NOMO-1 treated with dmso at 0.1 percent for 144 hours (cell line): Measurements from ENCODE around the gene OLFM3.

Experiments
- DNase-seq: peaks from one replicate; lab custom pipeline; 2025; ENCODE audit not compliant: unreplicated experiment; lab: John Stamatoyannopoulos, UW

OLFM3 gene

DNA sequence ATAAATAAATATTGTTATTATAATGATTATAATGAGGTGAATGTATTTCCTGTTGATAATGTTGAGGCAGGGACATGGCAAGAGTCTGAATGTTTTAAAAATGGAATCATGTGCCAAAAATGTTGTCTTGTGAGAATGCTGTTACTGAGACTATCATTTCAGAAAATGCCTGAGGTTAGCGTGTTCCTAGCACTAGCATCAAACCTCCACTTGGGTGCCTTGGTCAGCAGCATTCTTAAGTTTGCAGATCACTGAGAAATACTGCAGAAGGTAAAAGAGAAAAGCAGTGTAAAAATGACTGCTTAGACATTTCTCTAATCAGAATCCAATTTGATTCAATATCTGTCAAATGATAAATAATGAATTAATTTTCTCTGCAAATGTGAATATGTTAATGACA, 50.8 kb downstream of the OLFM3 start:
- no peak for DNase-seq

DNA sequence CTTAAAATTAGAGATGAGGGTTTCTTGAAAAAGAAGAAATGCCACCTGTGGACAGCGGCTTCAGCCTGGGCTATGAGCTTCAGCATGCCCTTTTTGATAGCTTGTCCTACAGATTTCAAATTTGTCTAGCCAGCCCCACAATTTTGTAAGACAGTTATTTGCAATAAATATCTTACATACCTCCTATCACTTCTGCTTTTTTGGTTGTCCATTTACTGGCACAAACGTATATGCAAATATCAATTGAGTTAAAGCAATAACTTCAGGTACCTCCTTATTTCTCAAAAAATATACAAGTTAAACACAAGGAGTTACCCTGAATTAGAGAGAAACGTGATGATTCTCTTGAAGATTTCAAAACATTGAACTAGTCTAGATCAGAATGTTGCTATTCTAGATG, 53.5 kb downstream of the OLFM3 start:
- no peak for DNase-seq

DNA sequence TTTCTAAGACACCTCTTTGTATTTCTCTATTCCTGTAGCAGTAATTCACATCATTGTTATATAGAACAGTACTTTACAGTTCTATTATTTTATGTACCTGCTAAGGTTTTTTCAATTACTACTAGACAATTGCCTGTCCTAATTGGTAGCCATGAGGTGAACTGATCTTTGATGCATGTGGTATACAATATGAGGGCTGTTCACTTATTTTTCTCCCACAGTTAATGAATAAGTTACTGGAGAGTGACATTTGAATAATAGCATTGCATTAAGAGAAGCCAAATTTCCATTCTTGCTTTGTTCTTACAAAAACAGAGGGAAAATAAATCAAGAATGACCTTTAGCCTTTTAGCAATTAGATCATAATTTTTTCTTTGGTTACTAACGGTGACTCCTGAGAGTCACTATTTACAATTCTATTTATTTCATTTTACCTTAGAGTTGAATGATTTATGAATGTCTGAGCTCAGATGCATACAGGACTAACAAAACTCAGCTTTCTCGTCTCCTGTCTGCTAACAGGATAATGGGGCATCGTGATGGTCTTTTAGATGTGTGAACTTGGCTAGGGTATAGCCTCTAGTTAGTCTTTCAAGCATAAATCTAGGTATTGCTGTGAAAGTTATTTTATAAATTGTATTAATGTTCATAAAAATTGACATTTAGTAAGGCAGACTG, 54.1 kb downstream of the OLFM3 start:
- no peak for DNase-seq

DNA sequence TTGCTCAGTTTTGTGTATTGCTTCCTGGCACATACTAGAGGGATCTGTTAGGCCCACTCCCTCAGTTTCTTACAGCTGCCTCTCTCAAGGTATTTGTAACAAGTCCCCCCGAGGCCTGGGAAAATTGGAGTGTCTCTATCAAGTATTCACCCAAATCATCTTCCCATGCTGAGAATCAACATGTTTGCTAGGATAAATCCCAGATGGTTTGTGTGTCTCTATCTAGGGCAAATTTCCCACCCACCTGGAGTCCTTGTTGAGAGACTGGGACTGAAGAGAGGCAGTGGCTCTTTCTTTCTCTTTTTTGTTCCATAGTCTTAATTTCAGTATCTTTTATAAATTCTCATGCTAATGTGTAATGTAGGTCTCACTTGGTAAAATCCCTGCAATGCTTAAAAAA, 58.0 kb downstream of the OLFM3 start:
- DNase-seq = no peak

DNA sequence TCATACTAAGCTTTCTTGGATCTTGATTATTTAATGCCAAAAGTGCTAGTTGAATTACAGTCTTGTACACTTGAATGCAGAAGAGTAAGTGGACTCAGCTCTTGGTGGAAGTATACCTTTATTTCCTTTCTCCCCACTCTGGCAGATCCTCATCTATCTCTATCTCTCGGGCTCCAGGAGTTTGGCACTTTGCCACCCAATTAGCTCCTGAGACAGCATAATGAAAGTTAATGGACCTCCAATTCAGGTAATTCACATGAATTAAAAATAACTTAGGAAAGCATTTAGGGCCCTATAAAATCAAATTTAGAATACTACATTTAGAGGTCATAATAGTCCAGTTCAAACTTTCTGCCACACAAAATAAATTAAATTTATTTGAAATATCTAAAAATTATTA, 67.4 kb downstream of the OLFM3 start:
- DNase-seq = no peak

DNA sequence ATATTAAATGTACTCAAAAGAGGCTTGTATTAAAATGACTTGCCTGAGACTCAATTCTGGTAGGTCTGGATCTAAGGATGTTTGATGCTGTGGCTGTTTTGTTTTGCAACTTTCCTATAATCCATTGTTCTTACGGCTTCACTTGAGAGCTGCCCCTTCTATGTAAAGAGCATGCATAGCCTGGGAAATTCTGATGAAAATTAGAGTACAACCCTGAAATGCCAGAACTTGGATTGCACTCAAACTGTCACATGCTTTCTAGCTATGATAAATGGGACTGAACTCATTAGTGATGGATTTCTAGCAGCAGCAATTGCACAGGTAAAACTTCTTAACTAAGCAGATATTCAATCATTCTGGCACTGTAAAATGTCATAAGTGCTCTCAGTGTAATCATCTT, 67.9 kb downstream of the OLFM3 start:
- DNase-seq = no peak

DNA sequence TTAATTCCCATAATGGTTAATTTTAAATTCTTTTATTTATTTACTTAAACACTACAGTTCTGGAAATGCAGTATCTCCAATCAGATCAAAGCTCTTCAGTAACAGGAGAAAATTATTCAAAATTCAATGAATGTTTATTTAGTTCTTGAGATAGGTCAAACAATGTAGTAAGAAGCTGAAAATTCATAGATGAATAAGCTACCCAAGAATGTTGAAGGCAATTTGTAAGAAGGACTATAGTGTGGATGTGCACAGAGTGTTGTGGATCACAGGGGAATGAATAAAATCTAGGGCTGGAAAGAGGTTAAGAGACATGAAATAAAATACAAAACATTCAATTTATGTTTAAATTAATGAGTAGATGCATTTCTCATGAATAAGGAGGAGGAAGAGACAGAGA, 72.0 kb downstream of the OLFM3 start:
- DNase-seq = no peak

DNA sequence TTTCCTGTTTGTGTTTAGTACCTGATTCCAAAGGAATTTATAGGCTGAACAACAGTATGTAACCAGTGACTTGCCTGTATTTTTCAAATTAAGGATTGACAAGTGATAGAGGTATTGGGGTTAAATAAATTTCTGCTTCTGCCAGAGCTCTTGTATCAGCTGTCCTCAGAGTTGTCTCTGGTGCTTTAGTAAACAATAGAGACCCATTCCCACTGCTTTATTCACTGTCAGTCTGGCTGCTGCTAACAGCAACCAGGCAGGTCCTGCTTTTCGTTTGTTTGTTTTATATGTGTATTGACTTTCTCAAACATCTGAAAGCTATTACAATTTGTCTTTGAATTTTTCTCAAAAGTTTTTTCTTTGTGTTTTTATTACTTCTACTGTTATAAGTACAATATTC, 76.1 kb downstream of the OLFM3 start:
- DNase-seq = no peak

DNA sequence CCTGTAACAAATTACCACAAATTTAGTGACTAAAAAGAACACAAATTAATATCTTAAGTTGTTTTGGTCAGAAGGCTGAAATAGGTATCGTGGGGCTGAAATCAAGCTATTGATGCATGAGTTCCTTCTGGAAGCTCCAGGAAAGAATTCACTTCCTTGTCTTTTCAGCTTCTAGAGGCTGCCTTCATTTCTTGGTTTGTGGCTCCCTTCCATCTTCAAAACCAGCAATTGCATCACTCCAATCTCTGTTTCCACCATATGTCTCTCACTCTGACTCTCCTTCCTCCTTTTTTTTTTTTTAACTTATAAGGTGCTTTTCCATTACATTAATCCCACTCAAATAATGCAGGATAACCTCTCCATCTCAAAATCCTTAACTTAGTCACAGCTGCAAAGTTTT, 78.4 kb downstream of the OLFM3 start:
- peak; percentile 11 for DNase-seq

DNA sequence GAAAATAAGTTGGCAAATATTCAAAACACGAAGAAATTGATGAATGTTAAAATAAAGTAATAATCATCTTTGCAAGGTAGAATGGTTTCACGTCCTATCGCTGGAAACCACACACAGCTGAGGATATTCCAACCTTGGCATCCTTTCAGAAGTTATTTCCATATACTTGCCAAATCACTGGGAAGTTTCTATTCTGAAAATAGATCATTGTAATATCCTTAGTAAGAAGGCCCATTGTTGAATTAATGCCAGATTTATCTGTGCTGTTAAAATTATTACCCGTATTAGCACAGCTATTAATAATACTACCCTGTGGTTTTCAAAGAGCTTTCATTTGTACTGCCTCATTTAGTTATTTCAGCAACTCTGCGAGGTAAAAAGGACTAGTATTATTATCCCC, 81.1 kb downstream of the OLFM3 start:
- no peak for DNase-seq

DNA sequence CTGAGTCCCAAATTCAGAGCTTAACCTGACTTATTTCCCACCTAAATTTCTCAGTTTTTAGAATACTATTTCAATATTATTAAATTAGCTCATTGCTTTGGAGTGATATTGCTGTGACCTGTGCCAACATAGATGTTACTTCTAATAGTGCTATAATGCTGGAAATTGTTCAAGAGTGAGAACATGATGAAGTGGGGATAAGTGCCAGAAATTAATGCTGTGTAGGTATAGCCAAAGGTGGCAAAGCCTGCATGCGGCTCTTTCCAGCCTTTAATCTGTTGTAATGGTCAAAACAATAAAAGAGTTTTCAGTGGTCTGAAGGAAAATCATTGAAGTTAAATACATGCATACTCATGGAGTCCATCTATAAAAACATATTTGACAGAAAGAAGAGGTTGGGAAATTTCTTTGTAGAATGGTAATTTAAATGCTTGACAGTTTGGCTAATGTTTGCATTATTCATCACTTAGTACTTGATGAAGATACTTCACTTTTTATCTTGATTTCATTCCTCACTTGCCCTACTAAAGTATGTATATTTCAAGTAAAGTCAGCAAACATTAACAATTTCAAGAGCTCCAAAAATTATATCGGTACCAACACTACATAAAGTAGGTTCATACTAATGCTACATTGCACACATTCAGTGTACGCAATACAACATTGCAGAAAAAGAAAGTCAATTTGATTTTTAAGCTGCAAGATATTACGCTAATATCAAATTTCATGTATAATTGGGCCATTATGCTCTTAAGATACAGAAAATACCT, 82.1 kb downstream of the OLFM3 start:
- DNase-seq = no peak

DNA sequence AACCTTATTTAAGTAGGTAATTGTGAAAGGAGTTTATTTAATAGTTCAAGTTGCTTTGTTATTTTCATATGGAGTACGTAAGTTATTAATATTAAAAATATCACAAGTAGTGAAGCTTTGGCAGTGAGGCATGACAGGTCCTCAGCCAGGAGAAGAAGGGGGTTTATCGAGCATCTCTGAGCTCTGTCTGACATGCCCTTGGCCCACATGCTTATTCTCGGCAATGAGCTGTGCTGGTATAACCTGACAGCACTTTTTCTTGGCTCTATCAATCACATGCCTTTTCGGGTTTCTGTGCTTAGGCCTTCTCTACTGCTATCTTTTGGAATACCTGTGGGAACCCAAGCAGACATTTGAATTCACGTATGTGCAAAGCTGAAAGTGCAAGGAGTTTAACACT, 84.8 kb downstream of the OLFM3 start:
- DNase-seq = no peak

DNA sequence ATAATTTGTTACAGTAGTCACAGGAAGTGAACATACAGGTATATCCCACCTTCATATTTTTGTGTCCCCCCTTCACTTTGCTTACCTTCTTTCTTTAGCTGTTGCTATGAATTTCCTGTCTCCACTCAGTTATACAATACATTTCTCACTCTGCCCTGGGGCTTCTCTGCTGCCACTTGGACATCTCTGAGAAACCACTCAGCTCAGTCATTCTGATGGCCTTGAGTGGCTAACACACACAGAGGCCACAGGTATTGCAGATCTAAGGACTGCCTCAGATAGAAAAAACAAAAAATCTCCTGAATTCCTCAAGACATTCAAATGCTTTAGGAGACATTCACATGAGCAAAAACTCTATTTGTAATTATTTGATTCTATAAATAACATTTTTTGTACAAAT, 87.7 kb downstream of the OLFM3 start:
- no peak for DNase-seq

DNA sequence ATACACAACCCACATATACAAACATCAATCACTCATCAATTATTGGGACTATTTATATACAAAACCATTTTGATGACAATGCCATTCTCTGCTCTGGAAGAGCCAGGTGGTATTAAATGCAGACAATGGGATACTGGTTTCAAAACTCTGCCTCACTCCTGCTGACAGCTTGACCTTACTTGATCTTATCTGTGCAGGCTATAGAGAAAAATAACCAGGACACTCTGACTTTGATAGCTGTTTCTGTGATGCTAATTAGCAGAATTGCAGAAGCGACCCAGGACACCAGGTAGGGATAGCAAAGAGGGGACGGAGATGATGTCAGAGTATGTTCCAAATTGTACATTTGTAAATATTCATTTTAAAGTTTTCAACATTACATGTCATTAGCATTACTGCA, 89.5 kb downstream of the OLFM3 start:
- DNase-seq = no peak

DNA sequence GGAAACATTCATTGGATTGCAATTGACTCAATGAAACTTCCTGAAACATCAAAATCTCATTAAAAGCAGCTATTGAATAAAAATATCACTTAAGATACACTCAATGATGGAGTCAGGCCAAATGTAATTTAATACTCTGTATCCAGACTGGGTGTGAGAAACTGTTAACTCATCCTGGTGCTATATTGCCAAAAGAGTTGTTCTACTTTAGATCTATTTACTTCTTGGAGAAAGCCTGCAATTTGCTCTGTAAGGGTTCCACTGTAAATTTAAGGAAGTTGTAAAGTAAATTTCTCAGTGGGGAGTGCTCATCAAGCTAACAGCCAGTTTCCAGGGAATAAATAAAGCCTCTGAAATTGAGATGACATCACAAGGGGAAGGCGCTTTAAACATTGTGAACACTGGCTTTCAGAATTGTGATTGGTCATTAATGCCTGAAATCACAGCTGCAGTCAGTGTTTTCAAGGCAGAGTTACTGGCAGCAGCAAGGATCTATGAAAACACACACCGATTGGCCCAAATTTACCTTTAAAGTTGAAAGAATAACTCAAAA, 91.4 kb downstream of the OLFM3 start:
- DNase-seq = peak; percentile 20

DNA sequence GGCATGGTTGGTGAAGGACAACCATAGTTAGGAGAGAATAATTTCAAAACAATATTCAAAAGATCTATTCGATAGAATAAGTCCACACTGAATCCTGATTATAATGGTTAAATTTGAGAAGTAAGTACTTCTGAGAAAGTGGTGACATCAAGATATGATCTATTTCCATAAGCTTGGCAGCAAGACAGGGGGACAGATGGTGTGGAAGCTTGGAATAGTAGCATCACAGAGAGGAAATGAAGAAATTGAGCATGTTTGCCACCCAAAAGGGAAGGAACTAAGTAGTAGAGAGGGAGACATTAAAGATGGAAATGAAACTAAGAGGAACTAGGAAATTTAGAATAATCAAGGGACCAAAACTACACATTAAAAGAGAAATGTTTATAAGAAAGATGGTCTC, 94.5 kb downstream of the OLFM3 start:
- DNase-seq = no peak

DNA sequence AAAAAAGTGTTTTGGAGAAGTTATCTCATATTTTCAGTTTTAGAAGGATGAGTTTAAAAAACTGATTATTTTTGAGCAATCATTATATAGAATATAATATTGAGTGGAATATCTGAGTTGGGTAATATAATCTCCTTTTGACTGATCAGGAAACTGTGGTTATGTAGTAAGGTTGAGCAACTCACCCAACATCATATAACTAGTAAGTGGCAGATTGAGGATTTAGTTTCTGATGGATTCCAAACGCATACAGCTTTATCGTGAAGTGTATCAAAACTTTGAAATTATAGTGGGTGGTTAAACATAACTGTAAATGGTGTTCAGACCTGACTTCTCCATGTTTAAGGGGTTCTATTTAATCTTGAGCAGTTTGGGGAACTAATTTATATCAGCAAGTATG, 98.6 kb downstream of the OLFM3 start:
- DNase-seq = no peak

DNA sequence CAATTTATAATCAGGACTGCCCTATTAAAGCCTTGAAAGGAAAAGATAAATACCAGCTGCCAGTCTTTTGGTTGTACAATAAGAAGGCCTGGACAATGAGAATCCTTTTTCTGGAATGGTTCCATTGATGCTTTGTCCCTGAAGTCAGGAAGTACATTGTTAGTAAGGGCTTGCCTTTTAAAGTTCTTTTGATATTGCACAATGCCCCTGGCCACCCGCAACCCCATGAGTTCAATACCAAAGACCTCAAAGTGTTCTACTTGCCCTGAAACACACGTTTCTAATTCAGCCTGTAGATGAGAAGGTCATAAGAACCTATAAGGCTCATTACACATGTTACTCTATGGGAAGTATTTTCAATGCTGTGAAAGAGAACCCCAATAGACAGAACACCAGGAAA, 112.1 kb downstream of the OLFM3 start:
- DNase-seq = no peak

DNA sequence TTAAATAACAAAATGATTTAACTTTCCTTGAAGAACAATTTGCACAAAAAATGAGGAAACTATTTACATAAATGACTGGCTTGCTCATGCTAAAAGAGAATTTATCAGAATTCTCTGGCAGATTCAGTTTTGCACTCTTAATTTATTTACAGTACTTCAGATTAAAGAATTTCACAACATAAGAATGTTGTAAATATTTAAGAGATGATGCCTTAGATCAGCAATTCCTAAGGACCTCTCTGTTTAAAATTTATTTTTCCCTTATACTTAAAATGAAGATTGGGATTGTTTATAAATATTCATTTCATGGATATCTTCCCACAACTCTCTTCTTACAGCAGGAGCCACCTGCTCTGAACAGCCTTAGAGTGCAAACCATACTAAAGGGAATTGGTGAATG, 120.8 kb downstream of the OLFM3 start:
- DNase-seq = no peak

DNA sequence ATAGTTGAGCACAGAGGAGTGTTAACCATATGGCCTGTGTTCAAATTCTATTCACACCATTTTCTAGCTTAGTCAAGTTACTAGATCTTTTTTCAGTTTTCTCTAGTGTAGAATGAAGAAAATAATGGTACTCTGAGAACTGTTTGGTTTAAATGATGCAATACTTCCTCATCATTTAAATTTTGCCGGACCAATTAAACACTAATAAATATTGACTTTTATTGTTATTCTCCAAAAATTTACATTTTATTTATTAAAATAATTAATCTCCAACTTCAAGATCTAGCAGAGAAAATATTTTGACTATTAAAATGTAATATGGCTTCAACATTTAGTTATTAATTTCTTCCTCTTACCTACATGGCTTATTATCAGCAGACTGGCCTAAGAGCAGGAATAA, 123.1 kb downstream of the OLFM3 start:
- no peak for DNase-seq

DNA sequence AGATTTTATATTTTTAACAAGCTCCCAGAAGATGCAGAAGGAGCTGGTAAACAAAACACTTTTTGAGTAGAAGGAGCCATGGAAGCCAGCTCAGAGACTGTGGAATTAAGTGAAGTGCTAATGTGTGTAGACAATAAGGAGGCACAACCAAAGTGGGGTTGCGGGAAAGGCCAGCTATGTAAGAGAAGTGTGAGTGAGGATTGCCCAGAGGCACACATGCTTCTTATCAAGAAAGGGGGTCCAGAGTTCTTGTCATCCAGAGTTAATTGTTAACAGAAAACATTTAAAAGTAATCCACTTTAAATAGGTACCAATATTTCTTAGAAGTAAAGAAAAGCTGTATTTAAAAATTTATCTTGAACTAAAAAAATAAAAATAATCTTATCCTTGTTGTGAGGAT, 136.8 kb downstream of the OLFM3 start:
- DNase-seq = no peak

DNA sequence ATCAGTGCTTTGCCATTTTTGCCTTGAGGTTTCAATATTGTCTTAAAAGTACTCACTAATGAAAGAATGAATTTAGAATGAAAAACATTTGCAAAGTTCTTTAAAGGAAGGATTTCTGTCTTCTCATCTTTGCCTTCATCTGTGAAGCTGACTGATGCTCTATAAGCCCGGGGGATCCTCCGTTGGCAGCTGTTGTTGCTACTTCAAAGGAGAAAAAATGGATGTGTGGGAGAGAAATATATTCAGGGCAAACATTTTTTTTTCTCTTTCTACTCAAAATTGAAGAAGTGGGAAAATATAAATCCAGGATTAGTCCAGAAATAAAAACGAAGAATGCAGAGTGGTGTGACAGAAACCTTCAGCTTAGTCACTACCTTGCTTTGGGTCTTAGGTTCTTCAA, 142.5 kb downstream of the OLFM3 start:
- DNase-seq = no peak

DNA sequence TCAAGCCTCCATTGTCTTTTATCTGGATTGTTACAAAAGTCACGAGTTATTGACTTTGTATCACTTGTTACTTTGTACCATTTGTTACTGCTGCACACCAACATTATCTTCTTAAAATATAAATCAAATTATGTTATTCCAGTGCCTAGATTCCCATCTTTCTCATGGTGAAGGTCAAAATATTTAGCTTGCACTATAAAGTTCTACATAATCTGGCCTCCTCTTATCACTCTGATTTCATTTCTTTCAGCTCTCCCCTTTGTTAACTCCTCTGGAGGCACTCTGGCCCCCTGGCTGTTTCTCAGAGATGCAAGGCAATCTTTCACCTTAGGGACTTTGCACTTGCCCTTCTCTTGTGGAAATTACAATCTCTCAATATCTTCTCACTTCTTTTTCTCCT, 143.8 kb downstream of the OLFM3 start:
- no peak for DNase-seq
